A549 (cell line): ENCODE results near the gene KRT71. TPM values are rescaled to one million over a fixed set of nuclear protein-coding genes. Genes with fewer than 3 reads are reported as not detected.

Source experiments
- ATAC-seq, 2 experiments: fragments of 200-7000 bp in 1 of 2; fragments of >200 bp in 1 of 2; cut with Nextera tagmentation in 1 of 2; cut with Tn5 transposase in 1 of 2; 3 replicates each; pipeline versions ENCODE4 v1.8.0 to v1.9.1; 2018 to 2020; ENCODE audit warnings: mild to moderate bottlenecking in 1 of 2, moderate library complexity in 1 of 2
- CTCF ChIA-PET: fragments of 300-600 bp; sonication (Branson Sonifier 250); formaldehyde crosslinking; extraction: SDS; loops from one replicate; lab custom pipeline; 2021; ENCODE audit warnings: antibody characterized with exemption, inconsistent platforms; lab: Yijun Ruan, JAX
- POLR2A ChIA-PET: fragments of 350-600 bp; formaldehyde crosslinking; extraction: SDS; loops from one replicate; lab custom pipeline; 2021; ENCODE audit warnings: antibody characterized with exemption, inconsistent platforms; lab: Yijun Ruan, JAX
- DNase-seq, 2 experiments: peaks; one replicate each; pipeline versions ENCODE4 v3.0.0 to v3.0.0-alpha.2; 2011 to 2016; ENCODE audit warnings: low read depth in 1 of 2, low spot score in 1 of 2
- FAIRE-seq: peaks from 2 replicates; lab custom pipeline; 2011; peaks lifted over from hg19 to GRCh38; lab: Jason Lieb, UNC
- H3K27ac ChIP-seq, 2 experiments: fragments of >200 bp; sonication (Bioruptor Twin); formaldehyde crosslinking; 3 replicates each; pipeline ENCODE4 v1.5.1; 2016 to 2017
- H3K4me1 ChIP-seq: fragments of >200 bp; sonication (Bioruptor Twin); formaldehyde crosslinking; 3 replicates; pipeline ENCODE4 v1.6.1; 2016
- H3K4me2 ChIP-seq: fragments of >200 bp; sonication (Bioruptor Twin); formaldehyde crosslinking; 3 replicates; pipeline ENCODE4 v1.6.1; 2016
- H3K4me3 ChIP-seq: fragments of >200 bp; sonication (Bioruptor Twin); formaldehyde crosslinking; 3 replicates; pipeline ENCODE4 v1.5.1; 2016
- H3K9me3 ChIP-seq: fragments of >200 bp; sonication (Bioruptor Twin); formaldehyde crosslinking; 3 replicates; pipeline ENCODE4 v1.6.1; 2016
- BHLHE40 ChIP-seq: IDR thresholded peaks from 2 replicates; pipeline ENCODE4 v1.6.1; 2012; ENCODE audit warnings: low read depth, low read length, inconsistent platforms
- CBX2 ChIP-seq: fragments of 200-600 bp; sonication (generic); IDR thresholded peaks from 2 replicates; pipeline ENCODE4 v1.6.1; 2016; ENCODE audit warnings: low read depth, mild to moderate bottlenecking, borderline replicate concordance
- CBX8 ChIP-seq: fragments of 200-600 bp; sonication (generic); IDR thresholded peaks from 2 replicates; pipeline ENCODE4 v1.6.1; 2016
- CEBPB ChIP-seq, 2 experiments: fragments of >200 bp in 1 of 2; sonication (Bioruptor Twin) in 1 of 2; formaldehyde crosslinking in 1 of 2; IDR thresholded peaks; 2 replicates each; pipeline ENCODE4 v1.6.1; 2012 to 2016
- CHD2 ChIP-seq: fragments of 150-350 bp; IDR thresholded peaks from 2 replicates; pipeline ENCODE4 v1.6.1; 2014; ENCODE audit warnings: low read length; ENCODE audit not compliant: partially characterized antibody
- CHD4 ChIP-seq: fragments of 200-600 bp; sonication (generic); IDR thresholded peaks from 2 replicates; pipeline ENCODE4 v1.6.1; 2016; ENCODE audit warnings: antibody characterized with exemption, mild to moderate bottlenecking, borderline replicate concordance
- EP300 ChIP-seq, 2 experiments: fragments of >200 bp; sonication (Bioruptor Twin); formaldehyde crosslinking; IDR thresholded peaks; 2 replicates in 1 of 2; 3 replicates in 1 of 2; pipeline ENCODE4 v1.6.1; 2016 to 2017
- ESRRA ChIP-seq: fragments of 150-350 bp; IDR thresholded peaks from 2 replicates; pipeline ENCODE4 v1.6.1; 2014; ENCODE audit warnings: mild to moderate bottlenecking, low read length, borderline replicate concordance
- FOSB ChIP-seq: fragments of 250-450 bp; sonication (Bioruptor Pico); IDR thresholded peaks from 2 replicates; pipeline ENCODE4 v1.5.0; 2020; ENCODE audit warnings: mild to moderate bottlenecking, moderate library complexity
- FOSL2 ChIP-seq, 2 experiments: fragments of 450-650 bp in 1 of 2; fragments of >200 bp in 1 of 2; sonication (Bioruptor Twin) in 1 of 2; formaldehyde crosslinking; IDR thresholded peaks; 2 replicates each; pipeline versions ENCODE4 v1.5.0 to v1.6.1; 2016 to 2020; ENCODE audit warnings: mild to moderate bottlenecking in 1 of 2, moderate library complexity in 1 of 2
- GATA3 ChIP-seq: IDR thresholded peaks from 2 replicates; pipeline ENCODE4 v1.6.1; 2012; ENCODE audit warnings: borderline replicate concordance
- HOXA7 ChIP-seq: fragments of 250-450 bp; sonication (Bioruptor Pico); IDR thresholded peaks from 2 replicates; pipeline ENCODE4 v1.5.0; 2020; ENCODE audit warnings: mild to moderate bottlenecking, moderate library complexity
- HOXB5 ChIP-seq: fragments of 250-450 bp; sonication (Bioruptor Pico); IDR thresholded peaks from 2 replicates; pipeline ENCODE4 v1.5.0; 2020; ENCODE audit warnings: mild to moderate bottlenecking, moderate library complexity
- JUNB ChIP-seq: fragments of >200 bp; sonication (Bioruptor Twin); formaldehyde crosslinking; IDR thresholded peaks from 2 replicates; pipeline ENCODE4 v1.6.1; 2016
- MAFK ChIP-seq: fragments of 450-650 bp; IDR thresholded peaks from 2 replicates; pipeline ENCODE4 v1.6.1; 2014; ENCODE audit not compliant: partially characterized antibody
- RAD21 ChIP-seq, 2 experiments: fragments of >200 bp in 1 of 2; sonication (Bioruptor Twin) in 1 of 2; formaldehyde crosslinking in 1 of 2; IDR thresholded peaks in 1 of 2; conservative IDR thresholded peaks in 1 of 2; 2 replicates in 1 of 2; 3 replicates in 1 of 2; pipeline ENCODE4 v1.6.1; 2012 to 2018; ENCODE audit warnings: inconsistent platforms in 1 of 2
- SREBF2 ChIP-seq: fragments of 450-650 bp; IDR thresholded peaks from 2 replicates; pipeline ENCODE4 v1.6.1; 2014; ENCODE audit warnings: mild to moderate bottlenecking, moderate library complexity
- ZC3H11A ChIP-seq: fragments of 450-650 bp; IDR thresholded peaks from 2 replicates; pipeline ENCODE4 v1.6.1; 2014; ENCODE audit warnings: antibody characterized with exemption, mild to moderate bottlenecking
- WGBS: methylation state at CpG from one replicate; pipeline ENCODE4 v1.1.6; 2017; ENCODE audit errors: missing lambda C conversion rate; 5-methylcytosine and 5-hydroxymethylcytosine counted together
- polyA plus RNA-seq, 4 experiments: library from polyadenylated mRNA; depleted of rRNA in 3 of 4; stranded (reverse); fragments of >200 nt; fragmentation: RNase III in 1 of 4; extraction: RNeasy Plus Mini Kit Qiagen cat#74134 plus additional on column Dnase treatment in 1 of 4; gene quantifications; 2 replicates in 3 of 4; 3 replicates in 1 of 4; pipeline ENCODE4 v1.2.3, GENCODE V29; 2011 to 2017
- TF ChIP-seq, protein P1 (sequence below): fragments of >200 bp; sonication (Bioruptor Twin); formaldehyde crosslinking; IDR thresholded peaks from 2 replicates; pipeline ENCODE4 v1.6.1; 2016
- TF ChIP-seq, protein P2 (sequence below): fragments of 250-450 bp; sonication (Bioruptor Pico); IDR thresholded peaks from 2 replicates; pipeline ENCODE4 v1.5.0; 2020; ENCODE audit warnings: low read depth, mild to moderate bottlenecking, moderate library complexity
- TF ChIP-seq, protein P3 (sequence below): fragments of 150-350 bp; IDR thresholded peaks from 2 replicates; pipeline ENCODE4 v1.6.1; 2014; ENCODE audit warnings: low read depth, mild to moderate bottlenecking, low read length
- TF ChIP-seq, protein P4 (sequence below): fragments of 250-450 bp; sonication (Bioruptor Pico); IDR thresholded peaks from 2 replicates; pipeline ENCODE4 v1.5.0; 2021; ENCODE audit warnings: mild to moderate bottlenecking, moderate library complexity, borderline replicate concordance
- TF ChIP-seq, protein P5 (sequence below): IDR thresholded peaks from 2 replicates; pipeline ENCODE4 v1.6.1; 2012

KRT71 gene
- polyA plus RNA-seq, 2 of the 4 experiments (the other 2 are of a cell fraction): not detected

DNA sequence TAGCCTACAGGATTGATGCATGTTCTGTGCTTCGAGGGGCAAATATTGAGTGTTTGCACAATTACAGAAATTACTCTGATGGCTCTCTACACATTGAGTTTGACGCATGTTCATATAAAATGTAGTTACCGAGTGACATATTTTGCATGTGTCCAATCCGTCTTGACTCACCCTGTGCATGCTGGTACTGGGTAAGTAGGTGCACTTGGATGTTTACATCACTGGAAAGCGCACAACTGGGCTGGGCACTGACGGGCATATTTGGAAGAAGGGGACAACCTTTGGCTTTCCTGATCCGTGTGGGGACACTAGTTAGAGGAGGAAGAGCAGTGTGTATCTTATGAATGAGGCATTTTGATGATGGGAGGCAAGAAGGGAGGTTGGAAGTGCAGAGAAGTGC, 55.0 kb downstream of the KRT71 start:
- CTCF ChIA-PET: no interaction called here
- ATAC-seq: no peak
- H3K4me2 ChIP-seq: no peak overlapping the region
- no peak overlapping the region for H3K4me3 ChIP-seq
- peaks cover 45% of the 10 kb centered on the region for H3K4me1 ChIP-seq
- H3K9me3 ChIP-seq: no peaks in the 10 kb centered on the region
- POLR2A ChIA-PET: no interaction called here
- no peak for TF ChIP-seq CEBPB (IDR thresholded peaks at IDR 0.05)
- TF ChIP-seq CHD2: no peak
- TF ChIP-seq BHLHE40: no peak
- TF ChIP-seq SREBF2: no peak
- TF ChIP-seq RAD21 (conservative IDR thresholded peaks at IDR 0.05 in 1 of 2, IDR thresholded peaks at IDR 0.05 in 1 of 2): no peak
- no peak for TF ChIP-seq ZC3H11A
- TF ChIP-seq EP300 (IDR thresholded peaks at IDR 0.05): no peak
- TF ChIP-seq, protein P1, sequence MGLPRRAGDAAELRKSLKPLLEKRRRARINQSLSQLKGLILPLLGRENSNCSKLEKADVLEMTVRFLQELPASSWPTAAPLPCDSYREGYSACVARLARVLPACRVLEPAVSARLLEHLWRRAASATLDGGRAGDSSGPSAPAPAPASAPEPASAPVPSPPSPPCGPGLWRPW: no peak
- no peak for TF ChIP-seq HOXB5 (CRISPR knock-in tag)
- TF ChIP-seq, protein P2, sequence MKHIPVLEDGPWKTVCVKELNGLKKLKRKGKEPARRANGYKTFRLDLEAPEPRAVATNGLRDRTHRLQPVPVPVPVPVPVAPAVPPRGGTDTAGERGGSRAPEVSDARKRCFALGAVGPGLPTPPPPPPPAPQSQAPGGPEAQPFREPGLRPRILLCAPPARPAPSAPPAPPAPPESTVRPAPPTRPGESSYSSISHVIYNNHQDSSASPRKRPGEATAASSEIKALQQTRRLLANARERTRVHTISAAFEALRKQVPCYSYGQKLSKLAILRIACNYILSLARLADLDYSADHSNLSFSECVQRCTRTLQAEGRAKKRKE (CRISPR knock-in tag): no peak
- TF ChIP-seq MAFK: no peak
- no peak for TF ChIP-seq JUNB
- WGBS: 83% methylated on average over 7 of the region's 7 CpGs
- no peak for FAIRE-seq
- no peak for DNase-seq
- 0 out of 6 replicates have a peak overlapping the region, but pooled peaks of 1 of the 2 experiments have one; percentile 4 for H3K27ac ChIP-seq

DNA sequence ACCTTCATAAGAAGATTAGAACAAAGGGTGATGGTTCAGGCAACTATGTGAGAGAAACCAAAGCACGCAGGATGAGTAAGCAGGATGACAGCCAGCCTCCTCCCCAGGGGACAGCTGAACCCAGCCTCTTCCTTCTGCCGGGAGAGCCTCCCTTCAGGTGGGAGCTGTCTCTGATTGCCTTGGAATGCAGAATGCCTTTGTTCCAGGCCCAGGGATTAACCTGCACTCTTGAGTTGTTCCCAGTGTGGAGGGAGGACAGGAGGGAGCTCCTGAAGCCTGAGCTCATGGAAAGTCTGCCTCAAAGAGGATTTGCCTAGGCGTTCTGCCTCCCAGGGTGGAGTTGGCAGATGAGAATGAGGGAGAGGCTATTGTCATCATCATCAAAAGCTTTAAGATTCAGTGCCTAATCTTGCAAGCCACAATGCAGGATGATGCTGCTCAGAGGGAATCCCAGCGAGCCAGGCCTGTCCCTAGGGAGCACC, 56.3 kb downstream of the KRT71 start:
- Histone ChIP-seq H3K4me3 (no peak overlapping the region), H3K4me2 (peak overlapping the region; percentile 44), H3K4me1 (peaks cover 44% of the 10 kb centered on the region), H3K9me3 (no peaks in the 10 kb centered on the region), H3K27ac (peak overlapping the region; percentile 62 to 80)
- TF ChIP-seq CBX8 (no peak), FOSB (CRISPR knock-in tag) (no peak), GATA3 (no peak), ESRRA (no peak), CHD4 (no peak), CBX2 (no peak), HOXA7 (CRISPR knock-in tag) (no peak), JUNB (0 out of 2 replicates have a peak, but pooled peaks have one; percentile 20), FOSL2 (IDR thresholded peaks at IDR 0.05) (no peak), FOSL2 (CRISPR knock-in tag; IDR thresholded peaks at IDR 0.05) (peak; percentile 43; the same call in 1 of the 2 replicates)
- TF ChIP-seq, protein P3, sequence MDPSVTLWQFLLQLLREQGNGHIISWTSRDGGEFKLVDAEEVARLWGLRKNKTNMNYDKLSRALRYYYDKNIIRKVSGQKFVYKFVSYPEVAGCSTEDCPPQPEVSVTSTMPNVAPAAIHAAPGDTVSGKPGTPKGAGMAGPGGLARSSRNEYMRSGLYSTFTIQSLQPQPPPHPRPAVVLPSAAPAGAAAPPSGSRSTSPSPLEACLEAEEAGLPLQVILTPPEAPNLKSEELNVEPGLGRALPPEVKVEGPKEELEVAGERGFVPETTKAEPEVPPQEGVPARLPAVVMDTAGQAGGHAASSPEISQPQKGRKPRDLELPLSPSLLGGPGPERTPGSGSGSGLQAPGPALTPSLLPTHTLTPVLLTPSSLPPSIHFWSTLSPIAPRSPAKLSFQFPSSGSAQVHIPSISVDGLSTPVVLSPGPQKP: no peak
- TF ChIP-seq, protein P4, sequence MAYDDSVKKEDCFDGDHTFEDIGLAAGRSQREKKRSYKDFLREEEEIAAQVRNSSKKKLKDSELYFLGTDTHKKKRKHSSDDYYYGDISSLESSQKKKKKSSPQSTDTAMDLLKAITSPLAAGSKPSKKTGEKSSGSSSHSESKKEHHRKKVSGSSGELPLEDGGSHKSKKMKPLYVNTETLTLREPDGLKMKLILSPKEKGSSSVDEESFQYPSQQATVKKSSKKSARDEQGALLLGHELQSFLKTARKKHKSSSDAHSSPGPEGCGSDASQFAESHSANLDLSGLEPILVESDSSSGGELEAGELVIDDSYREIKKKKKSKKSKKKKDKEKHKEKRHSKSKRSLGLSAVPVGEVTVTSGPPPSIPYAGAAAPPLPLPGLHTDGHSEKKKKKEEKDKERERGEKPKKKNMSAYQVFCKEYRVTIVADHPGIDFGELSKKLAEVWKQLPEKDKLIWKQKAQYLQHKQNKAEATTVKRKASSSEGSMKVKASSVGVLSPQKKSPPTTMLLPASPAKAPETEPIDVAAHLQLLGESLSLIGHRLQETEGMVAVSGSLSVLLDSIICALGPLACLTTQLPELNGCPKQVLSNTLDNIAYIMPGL: no peak
- TF ChIP-seq, protein P5, sequence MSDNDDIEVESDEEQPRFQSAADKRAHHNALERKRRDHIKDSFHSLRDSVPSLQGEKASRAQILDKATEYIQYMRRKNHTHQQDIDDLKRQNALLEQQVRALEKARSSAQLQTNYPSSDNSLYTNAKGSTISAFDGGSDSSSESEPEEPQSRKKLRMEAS: peak; percentile 24; the same call in 1 of the 2 replicates
- ChIA-PET POLR2A (no interaction called here), CTCF (interaction anchor here (0.9 to 2.9 kb wide), 7 partner anchors 10 to 124 kb away, joined by 3 to 13 read pairs (median 3); no protein-coding TSS in a partner anchor)
- peak; percentile 64 to 67 for ATAC-seq
- WGBS: 37% methylated on average over 4 of the region's 4 CpGs
- peak; percentile 51 to 62 for DNase-seq
- FAIRE-seq: no peak
